Measurements from ENCODE around the gene MYH3. TPM values are rescaled to one million over a fixed set of nuclear protein-coding genes. Genes with fewer than 3 reads are reported as not detected.

MYH3 gene
- total RNA-seq, 4 donors from 2014 or later, result 3.3 to 5.4 (median 3.5) TPM

DNA sequence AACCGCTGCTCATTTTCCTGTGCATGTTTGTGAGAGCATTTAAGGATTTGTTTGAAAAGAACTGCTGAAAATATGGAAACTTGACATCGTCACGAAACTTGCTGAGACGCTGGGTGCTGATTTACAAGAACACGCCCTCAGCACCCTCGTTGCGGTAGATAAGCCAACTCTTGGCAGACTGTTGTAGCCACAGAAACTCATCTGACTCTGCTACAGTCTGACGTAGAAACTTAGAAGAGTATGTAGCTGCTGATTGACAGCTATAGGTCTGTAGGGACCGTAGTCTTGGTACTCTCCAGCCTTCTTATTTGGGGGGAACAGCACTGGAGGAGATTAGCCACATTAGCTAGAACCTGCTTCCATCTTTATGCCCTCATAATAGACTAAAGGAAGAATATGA, 71.6 kb downstream of the MYH3 start:
- H3K4me3 ChIP-seq (replicated peaks in 1 of 3), result no peak overlapping the region
- TF ChIP-seq, protein P1, sequence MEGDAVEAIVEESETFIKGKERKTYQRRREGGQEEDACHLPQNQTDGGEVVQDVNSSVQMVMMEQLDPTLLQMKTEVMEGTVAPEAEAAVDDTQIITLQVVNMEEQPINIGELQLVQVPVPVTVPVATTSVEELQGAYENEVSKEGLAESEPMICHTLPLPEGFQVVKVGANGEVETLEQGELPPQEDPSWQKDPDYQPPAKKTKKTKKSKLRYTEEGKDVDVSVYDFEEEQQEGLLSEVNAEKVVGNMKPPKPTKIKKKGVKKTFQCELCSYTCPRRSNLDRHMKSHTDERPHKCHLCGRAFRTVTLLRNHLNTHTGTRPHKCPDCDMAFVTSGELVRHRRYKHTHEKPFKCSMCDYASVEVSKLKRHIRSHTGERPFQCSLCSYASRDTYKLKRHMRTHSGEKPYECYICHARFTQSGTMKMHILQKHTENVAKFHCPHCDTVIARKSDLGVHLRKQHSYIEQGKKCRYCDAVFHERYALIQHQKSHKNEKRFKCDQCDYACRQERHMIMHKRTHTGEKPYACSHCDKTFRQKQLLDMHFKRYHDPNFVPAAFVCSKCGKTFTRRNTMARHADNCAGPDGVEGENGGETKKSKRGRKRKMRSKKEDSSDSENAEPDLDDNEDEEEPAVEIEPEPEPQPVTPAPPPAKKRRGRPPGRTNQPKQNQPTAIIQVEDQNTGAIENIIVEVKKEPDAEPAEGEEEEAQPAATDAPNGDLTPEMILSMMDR (IDR thresholded peaks at IDR 0.05), result no peak
- TF ChIP-seq POLR2A (IDR thresholded peaks at IDR 0.05), result no peak
- 83 to 84% methylated on average over 9 of the region's 9 CpGs for WGBS, 2 donors
- intact Hi-C loops (cut with DNase I), result no loop called here
- H3K27ac ChIP-seq, result no peak overlapping the region
- DNase-seq, result no peak
- no peaks in the 10 kb centered on the region for H3K36me3 ChIP-seq
- no peaks in the 10 kb centered on the region for H3K4me1 ChIP-seq
- no peaks in the 10 kb centered on the region for H3K27me3 ChIP-seq
- H3K9me3 ChIP-seq, result no peaks in the 10 kb centered on the region

DNA sequence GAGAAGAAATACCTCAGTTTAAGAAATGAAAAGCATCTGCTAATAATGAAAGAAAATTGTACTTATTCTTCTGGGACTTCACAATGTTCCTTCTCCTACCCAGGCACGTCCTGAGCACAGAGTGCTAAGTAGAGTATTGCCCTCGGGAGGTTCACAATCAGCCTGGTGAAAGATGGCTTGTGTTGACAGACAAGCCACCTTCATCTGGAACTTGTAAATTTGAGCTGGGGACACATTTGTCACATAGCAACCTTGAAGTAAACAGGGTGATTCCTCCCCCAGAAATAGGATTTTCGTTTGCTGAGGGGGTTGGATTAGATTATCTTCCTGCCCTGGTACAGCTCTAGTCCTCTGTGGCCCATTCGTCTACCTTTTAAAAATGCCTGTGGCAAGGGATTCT, 73.3 kb downstream of the MYH3 start:
- H3K27me3 ChIP-seq, result no peaks in the 10 kb centered on the region
- H3K4me1 ChIP-seq, result no peaks in the 10 kb centered on the region
- H3K4me3 ChIP-seq (replicated peaks in 1 of 3), result no peak overlapping the region
- H3K27ac ChIP-seq, result no peak overlapping the region
- DNase-seq, result no peak
- intact Hi-C loops (cut with DNase I), result no loop called here
- H3K36me3 ChIP-seq, result no peaks in the 10 kb centered on the region
- TF ChIP-seq, protein P1 (IDR thresholded peaks at IDR 0.05), result no peak
- TF ChIP-seq POLR2A (IDR thresholded peaks at IDR 0.05), result no peak
- no peaks in the 10 kb centered on the region for H3K9me3 ChIP-seq
- 46 to 49% methylated on average over 4 of the region's 4 CpGs for WGBS, 2 donors

DNA sequence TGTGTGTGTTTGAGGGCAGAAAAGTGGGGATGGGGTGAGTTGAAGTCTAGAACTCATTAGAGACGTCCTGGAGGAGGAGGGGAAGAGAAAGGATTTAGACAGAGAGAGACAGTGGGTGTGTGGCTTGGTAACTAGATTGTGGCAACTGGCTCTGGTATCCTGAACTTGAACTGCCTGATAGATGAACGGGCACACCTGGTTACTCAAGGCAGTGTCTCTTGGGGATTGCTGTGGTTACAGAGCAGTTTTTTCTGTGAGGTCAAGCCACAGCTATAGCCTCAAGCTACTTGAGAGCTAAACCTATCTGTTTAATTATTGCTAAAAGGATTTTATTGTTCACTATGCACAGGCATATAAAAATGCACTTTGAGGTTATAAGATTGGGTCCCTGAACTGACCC, 77.8 kb downstream of the MYH3 start:
- TF ChIP-seq, protein P1 (IDR thresholded peaks at IDR 0.05), result no peak
- TF ChIP-seq POLR2A (IDR thresholded peaks at IDR 0.05), result no peak
- H3K9me3 ChIP-seq, result no peaks in the 10 kb centered on the region
- 45 to 50% methylated on average over 2 of the region's 2 CpGs for WGBS, 2 donors
- DNase-seq, result no peak
- H3K4me1 ChIP-seq, result no peaks in the 10 kb centered on the region
- intact Hi-C loops (cut with DNase I), result no loop called here
- no peak overlapping the region for H3K4me3 ChIP-seq (replicated peaks in 1 of 3)
- no peak overlapping the region for H3K27ac ChIP-seq
- no peaks in the 10 kb centered on the region for H3K27me3 ChIP-seq
- no peaks in the 10 kb centered on the region for H3K36me3 ChIP-seq

Other genes with a start within 250 kb of the MYH3 start
- gene MYH8, start 235.4 kb downstream of the MYH3 start, total RNA-seq, result not detected
- gene MYH4, start 187.8 kb downstream of the MYH3 start, total RNA-seq, result not detected
- under 1 TPM in 1 of 4 donors, not detected in 3; under 0.01 TPM for gene MYH1, start 138.8 kb downstream of the MYH3 start, total RNA-seq
- gene MYH2, start 107.7 kb downstream of the MYH3 start, total RNA-seq, result not detected
- gene SCO1, start 40.2 kb upstream of the MYH3 start, total RNA-seq, result 10 to 100 TPM; 31.2 to 36.0 (median 34.9) TPM
- gene ADPRM, start 40.3 kb upstream of the MYH3 start, total RNA-seq, result 10 to 100 TPM; 16.3 to 21.4 (median 19.4) TPM
- 10 to 100 TPM; 13.1 to 17.6 (median 15.5) TPM for gene TMEM220, start 72.7 kb upstream of the MYH3 start, total RNA-seq
- not detected for gene TMEM238L, start 146.8 kb upstream of the MYH3 start, total RNA-seq
- not detected for gene PIRT, start 180.8 kb upstream of the MYH3 start, total RNA-seq

Measured in thyroid gland (tissue), 4 donors.